WTC11 (cell line): Measurements from ENCODE around the gene LMCD1. TPM values are rescaled to one million over a fixed set of nuclear protein-coding genes. Genes with fewer than 3 reads are reported as not detected.

ENCODE experiments used
- CDX4 ChIP-seq: fragments of 250-450 bp; sonication (Bioruptor Pico); IDR thresholded peaks from 2 replicates; pipeline ENCODE4 v1.9.0; 2021; ENCODE audit warnings: moderate library complexity, mild to moderate bottlenecking, inconsistent platforms, borderline replicate concordance
- ERG ChIP-seq: fragments of 250-450 bp; sonication (Bioruptor Pico); IDR thresholded peaks from 2 replicates; pipeline ENCODE4 v1.8.0; 2021; ENCODE audit warnings: mild to moderate bottlenecking
- ESRRA ChIP-seq: sonication (generic); formaldehyde crosslinking; IDR thresholded peaks from 2 replicates; pipeline ENCODE4 v1.8.1; 2022; ENCODE audit warnings: mild to moderate bottlenecking, missing genetic modification reagents, borderline replicate concordance
- HMGA2 ChIP-seq: fragments of 250-450 bp; sonication (Bioruptor Pico); IDR thresholded peaks from 2 replicates; pipeline ENCODE4 v1.4.0; 2021; ENCODE audit warnings: mild to moderate bottlenecking, moderate library complexity
- MYBL2 ChIP-seq: sonication (generic); formaldehyde crosslinking; IDR thresholded peaks from 2 replicates; pipeline ENCODE4 v1.8.1; 2023; ENCODE audit warnings: mild to moderate bottlenecking, moderate library complexity, missing genetic modification reagents
- NFATC4 ChIP-seq: fragments of 250-450 bp; sonication (Bioruptor Pico); IDR thresholded peaks from 2 replicates; pipeline ENCODE4 v1.9.0; 2021; ENCODE audit warnings: mild to moderate bottlenecking
- NR3C1 ChIP-seq: sonication (generic); formaldehyde crosslinking; conservative IDR thresholded peaks from 2 replicates; pipeline ENCODE4 v1.8.1; 2023; ENCODE audit warnings: low read depth, mild to moderate bottlenecking, missing genetic modification reagents
- TCF7 ChIP-seq: sonication (generic); formaldehyde crosslinking; IDR thresholded peaks from 2 replicates; pipeline ENCODE4 v1.8.0; 2022; ENCODE audit warnings: mild to moderate bottlenecking, low read depth, missing genetic modification reagents, moderate library complexity
- TP53 ChIP-seq: sonication (generic); formaldehyde crosslinking; IDR thresholded peaks from 2 replicates; pipeline ENCODE4 v1.8.1; 2023; ENCODE audit warnings: mild to moderate bottlenecking, missing genetic modification reagents
- ZNF219 ChIP-seq: sonication (generic); formaldehyde crosslinking; IDR thresholded peaks from 2 replicates; pipeline ENCODE4 v1.8.0; 2023; ENCODE audit warnings: missing genetic modification reagents, mild to moderate bottlenecking, borderline replicate concordance
- ZNF232 ChIP-seq: sonication (generic); formaldehyde crosslinking; IDR thresholded peaks from 2 replicates; pipeline ENCODE4 v1.8.0; 2022; ENCODE audit warnings: mild to moderate bottlenecking, missing genetic modification reagents
- ZNF263 ChIP-seq: sonication (generic); formaldehyde crosslinking; IDR thresholded peaks from 2 replicates; pipeline ENCODE4 v1.8.1; 2022; ENCODE audit warnings: low read depth, mild to moderate bottlenecking, moderate library complexity, missing genetic modification reagents
- ZNF396 ChIP-seq: fragments of 250-450 bp; sonication (Bioruptor Pico); IDR thresholded peaks from 2 replicates; pipeline ENCODE4 v1.8.0; 2021; ENCODE audit warnings: mild to moderate bottlenecking, moderate library complexity, borderline replicate concordance
- ZNF532 ChIP-seq: fragments of 250-450 bp; sonication (Bioruptor Pico); IDR thresholded peaks from 2 replicates; pipeline ENCODE4 v1.9.0; 2021; ENCODE audit warnings: mild to moderate bottlenecking, borderline replicate concordance
- total RNA-seq: library from RNA; stranded (reverse); gene quantifications from 3 replicates; pipeline ENCODE4 v1.2.3, GENCODE V29; 2021
- TF ChIP-seq, protein P1 (sequence below): fragments of 250-450 bp; sonication (Bioruptor Pico); IDR thresholded peaks from 2 replicates; pipeline ENCODE4 v1.9.0; 2021; ENCODE audit warnings: mild to moderate bottlenecking
- TF ChIP-seq, protein P2 (sequence below): fragments of 250-450 bp; sonication (Bioruptor Pico); IDR thresholded peaks from 2 replicates; pipeline ENCODE4 v2.1.2; 2022; ENCODE audit warnings: mild to moderate bottlenecking, moderate library complexity
- TF ChIP-seq, protein P3 (sequence below): sonication (generic); formaldehyde crosslinking; IDR thresholded peaks from 2 replicates; pipeline ENCODE4 v1.8.0; 2023; ENCODE audit warnings: missing genetic modification reagents, mild to moderate bottlenecking, borderline replicate concordance
- TF ChIP-seq, protein P4 (sequence below): sonication (generic); formaldehyde crosslinking; IDR thresholded peaks from 2 replicates; pipeline ENCODE4 v1.8.1; 2023; ENCODE audit warnings: mild to moderate bottlenecking, missing genetic modification reagents, borderline replicate concordance

LMCD1 gene
- total RNA-seq, 1 experiment from 2014 or later: 12.5 TPM

DNA sequence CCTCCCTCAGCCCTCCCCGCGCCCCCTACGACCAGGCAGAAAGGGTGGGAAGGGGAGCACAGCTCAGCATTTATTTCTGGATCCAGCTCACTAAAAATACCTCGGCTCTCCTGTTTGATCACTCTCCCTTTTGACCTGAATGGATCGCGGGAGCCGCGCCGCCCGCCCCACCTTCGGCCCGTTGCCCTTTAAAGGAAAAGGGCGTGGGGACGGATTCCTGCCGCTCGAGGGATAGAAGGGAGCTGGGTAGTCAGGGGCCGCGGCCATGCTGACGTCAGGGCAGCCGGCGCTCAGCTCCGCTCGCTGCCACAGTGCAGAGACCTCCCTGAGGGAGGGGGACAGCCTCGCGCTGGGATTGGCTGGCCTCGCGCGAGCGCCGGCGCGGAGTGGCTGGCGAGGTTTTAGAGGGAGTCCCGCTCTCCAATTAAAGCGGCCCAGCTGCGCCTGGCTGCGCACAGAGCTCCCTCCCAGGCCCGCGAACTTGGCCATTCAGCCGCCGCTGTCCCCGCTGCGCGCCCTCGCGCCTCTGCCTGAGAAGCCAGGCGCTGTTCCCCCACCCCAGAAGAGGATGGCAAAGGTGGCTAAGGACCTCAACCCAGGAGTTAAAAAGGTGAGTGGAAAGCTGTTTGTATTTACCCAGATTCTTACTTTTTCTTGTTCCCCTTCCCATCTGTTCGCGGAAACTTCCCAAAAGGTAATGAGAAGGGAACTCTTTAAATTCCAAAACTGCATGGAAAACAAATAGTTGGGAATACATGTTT lies at the start of gene LMCD1 (continued):
- TF ChIP-seq, protein P1, sequence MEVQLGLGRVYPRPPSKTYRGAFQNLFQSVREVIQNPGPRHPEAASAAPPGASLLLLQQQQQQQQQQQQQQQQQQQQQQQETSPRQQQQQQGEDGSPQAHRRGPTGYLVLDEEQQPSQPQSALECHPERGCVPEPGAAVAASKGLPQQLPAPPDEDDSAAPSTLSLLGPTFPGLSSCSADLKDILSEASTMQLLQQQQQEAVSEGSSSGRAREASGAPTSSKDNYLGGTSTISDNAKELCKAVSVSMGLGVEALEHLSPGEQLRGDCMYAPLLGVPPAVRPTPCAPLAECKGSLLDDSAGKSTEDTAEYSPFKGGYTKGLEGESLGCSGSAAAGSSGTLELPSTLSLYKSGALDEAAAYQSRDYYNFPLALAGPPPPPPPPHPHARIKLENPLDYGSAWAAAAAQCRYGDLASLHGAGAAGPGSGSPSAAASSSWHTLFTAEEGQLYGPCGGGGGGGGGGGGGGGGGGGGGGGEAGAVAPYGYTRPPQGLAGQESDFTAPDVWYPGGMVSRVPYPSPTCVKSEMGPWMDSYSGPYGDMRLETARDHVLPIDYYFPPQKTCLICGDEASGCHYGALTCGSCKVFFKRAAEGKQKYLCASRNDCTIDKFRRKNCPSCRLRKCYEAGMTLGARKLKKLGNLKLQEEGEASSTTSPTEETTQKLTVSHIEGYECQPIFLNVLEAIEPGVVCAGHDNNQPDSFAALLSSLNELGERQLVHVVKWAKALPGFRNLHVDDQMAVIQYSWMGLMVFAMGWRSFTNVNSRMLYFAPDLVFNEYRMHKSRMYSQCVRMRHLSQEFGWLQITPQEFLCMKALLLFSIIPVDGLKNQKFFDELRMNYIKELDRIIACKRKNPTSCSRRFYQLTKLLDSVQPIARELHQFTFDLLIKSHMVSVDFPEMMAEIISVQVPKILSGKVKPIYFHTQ (CRISPR knock-in tag): 0 out of 2 replicates have a peak, but pooled peaks have one; percentile 25
- TF ChIP-seq CDX4 (CRISPR knock-in tag): no peak
- TF ChIP-seq MYBL2 (CRISPR knock-in tag): peak; percentile 96
- TF ChIP-seq ZNF232 (CRISPR knock-in tag): peak; percentile 98
- no peak for TF ChIP-seq HMGA2 (CRISPR knock-in tag)
- TF ChIP-seq, protein P2, sequence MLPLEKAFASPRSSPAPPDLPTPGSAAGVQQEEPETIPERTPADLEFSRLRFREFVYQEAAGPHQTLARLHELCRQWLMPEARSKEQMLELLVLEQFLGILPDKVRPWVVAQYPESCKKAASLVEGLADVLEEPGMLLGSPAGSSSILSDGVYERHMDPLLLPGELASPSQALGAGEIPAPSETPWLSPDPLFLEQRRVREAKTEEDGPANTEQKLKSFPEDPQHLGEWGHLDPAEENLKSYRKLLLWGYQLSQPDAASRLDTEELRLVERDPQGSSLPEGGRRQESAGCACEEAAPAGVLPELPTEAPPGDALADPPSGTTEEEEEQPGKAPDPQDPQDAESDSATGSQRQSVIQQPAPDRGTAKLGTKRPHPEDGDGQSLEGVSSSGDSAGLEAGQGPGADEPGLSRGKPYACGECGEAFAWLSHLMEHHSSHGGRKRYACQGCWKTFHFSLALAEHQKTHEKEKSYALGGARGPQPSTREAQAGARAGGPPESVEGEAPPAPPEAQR (CRISPR knock-in tag): no peak
- TF ChIP-seq TCF7 (CRISPR knock-in tag): peak; percentile 82; the same call in 1 of the 2 replicates
- peak; percentile 97 for TF ChIP-seq TP53 (CRISPR knock-in tag)
- TF ChIP-seq, protein P3, sequence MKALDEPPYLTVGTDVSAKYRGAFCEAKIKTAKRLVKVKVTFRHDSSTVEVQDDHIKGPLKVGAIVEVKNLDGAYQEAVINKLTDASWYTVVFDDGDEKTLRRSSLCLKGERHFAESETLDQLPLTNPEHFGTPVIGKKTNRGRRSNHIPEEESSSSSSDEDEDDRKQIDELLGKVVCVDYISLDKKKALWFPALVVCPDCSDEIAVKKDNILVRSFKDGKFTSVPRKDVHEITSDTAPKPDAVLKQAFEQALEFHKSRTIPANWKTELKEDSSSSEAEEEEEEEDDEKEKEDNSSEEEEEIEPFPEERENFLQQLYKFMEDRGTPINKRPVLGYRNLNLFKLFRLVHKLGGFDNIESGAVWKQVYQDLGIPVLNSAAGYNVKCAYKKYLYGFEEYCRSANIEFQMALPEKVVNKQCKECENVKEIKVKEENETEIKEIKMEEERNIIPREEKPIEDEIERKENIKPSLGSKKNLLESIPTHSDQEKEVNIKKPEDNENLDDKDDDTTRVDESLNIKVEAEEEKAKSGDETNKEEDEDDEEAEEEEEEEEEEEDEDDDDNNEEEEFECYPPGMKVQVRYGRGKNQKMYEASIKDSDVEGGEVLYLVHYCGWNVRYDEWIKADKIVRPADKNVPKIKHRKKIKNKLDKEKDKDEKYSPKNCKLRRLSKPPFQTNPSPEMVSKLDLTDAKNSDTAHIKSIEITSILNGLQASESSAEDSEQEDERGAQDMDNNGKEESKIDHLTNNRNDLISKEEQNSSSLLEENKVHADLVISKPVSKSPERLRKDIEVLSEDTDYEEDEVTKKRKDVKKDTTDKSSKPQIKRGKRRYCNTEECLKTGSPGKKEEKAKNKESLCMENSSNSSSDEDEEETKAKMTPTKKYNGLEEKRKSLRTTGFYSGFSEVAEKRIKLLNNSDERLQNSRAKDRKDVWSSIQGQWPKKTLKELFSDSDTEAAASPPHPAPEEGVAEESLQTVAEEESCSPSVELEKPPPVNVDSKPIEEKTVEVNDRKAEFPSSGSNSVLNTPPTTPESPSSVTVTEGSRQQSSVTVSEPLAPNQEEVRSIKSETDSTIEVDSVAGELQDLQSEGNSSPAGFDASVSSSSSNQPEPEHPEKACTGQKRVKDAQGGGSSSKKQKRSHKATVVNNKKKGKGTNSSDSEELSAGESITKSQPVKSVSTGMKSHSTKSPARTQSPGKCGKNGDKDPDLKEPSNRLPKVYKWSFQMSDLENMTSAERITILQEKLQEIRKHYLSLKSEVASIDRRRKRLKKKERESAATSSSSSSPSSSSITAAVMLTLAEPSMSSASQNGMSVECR (CRISPR knock-in tag): peak; percentile 92
- TF ChIP-seq ESRRA: peak; percentile 94
- TF ChIP-seq ERG: no peak
- 0 out of 2 replicates have a peak, but pooled peaks have one; percentile 35 for TF ChIP-seq ZNF219 (CRISPR knock-in tag)
- TF ChIP-seq ZNF532: no peak; the same call in 1 of the 2 replicates
- no peak for TF ChIP-seq ZNF396 (CRISPR knock-in tag)
- no peak for TF ChIP-seq NFATC4 (CRISPR knock-in tag)
- TF ChIP-seq, protein P4, sequence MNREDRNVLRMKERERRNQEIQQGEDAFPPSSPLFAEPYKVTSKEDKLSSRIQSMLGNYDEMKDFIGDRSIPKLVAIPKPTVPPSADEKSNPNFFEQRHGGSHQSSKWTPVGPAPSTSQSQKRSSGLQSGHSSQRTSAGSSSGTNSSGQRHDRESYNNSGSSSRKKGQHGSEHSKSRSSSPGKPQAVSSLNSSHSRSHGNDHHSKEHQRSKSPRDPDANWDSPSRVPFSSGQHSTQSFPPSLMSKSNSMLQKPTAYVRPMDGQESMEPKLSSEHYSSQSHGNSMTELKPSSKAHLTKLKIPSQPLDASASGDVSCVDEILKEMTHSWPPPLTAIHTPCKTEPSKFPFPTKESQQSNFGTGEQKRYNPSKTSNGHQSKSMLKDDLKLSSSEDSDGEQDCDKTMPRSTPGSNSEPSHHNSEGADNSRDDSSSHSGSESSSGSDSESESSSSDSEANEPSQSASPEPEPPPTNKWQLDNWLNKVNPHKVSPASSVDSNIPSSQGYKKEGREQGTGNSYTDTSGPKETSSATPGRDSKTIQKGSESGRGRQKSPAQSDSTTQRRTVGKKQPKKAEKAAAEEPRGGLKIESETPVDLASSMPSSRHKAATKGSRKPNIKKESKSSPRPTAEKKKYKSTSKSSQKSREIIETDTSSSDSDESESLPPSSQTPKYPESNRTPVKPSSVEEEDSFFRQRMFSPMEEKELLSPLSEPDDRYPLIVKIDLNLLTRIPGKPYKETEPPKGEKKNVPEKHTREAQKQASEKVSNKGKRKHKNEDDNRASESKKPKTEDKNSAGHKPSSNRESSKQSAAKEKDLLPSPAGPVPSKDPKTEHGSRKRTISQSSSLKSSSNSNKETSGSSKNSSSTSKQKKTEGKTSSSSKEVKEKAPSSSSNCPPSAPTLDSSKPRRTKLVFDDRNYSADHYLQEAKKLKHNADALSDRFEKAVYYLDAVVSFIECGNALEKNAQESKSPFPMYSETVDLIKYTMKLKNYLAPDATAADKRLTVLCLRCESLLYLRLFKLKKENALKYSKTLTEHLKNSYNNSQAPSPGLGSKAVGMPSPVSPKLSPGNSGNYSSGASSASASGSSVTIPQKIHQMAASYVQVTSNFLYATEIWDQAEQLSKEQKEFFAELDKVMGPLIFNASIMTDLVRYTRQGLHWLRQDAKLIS (CRISPR knock-in tag): peak; percentile 95; the same call in 1 of the 2 replicates
- TF ChIP-seq ZNF263: peak; percentile 62
- 0 out of 2 replicates have a peak, but pooled peaks have one; percentile 83 for TF ChIP-seq NR3C1 (CRISPR knock-in tag)
